ENCODE results near the gene CEP192.

- TF ChIP-seq, protein P1, sequence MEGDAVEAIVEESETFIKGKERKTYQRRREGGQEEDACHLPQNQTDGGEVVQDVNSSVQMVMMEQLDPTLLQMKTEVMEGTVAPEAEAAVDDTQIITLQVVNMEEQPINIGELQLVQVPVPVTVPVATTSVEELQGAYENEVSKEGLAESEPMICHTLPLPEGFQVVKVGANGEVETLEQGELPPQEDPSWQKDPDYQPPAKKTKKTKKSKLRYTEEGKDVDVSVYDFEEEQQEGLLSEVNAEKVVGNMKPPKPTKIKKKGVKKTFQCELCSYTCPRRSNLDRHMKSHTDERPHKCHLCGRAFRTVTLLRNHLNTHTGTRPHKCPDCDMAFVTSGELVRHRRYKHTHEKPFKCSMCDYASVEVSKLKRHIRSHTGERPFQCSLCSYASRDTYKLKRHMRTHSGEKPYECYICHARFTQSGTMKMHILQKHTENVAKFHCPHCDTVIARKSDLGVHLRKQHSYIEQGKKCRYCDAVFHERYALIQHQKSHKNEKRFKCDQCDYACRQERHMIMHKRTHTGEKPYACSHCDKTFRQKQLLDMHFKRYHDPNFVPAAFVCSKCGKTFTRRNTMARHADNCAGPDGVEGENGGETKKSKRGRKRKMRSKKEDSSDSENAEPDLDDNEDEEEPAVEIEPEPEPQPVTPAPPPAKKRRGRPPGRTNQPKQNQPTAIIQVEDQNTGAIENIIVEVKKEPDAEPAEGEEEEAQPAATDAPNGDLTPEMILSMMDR (IDR thresholded peaks at IDR 0.05): no peak
- no peak for TF ChIP-seq EP300 (IDR thresholded peaks at IDR 0.05)
Measured at GRCh38 chr18:13108330-13108729, 117.2 kb downstream of the CEP192 start.
